Activated CD8-positive, alpha-beta memory T cell treated with anti-CD3 and anti-CD28 coated beads, Interleukin-2, amount 50 U/mL, for 1 hour (primary cell): ENCODE measurements around the gene MRPL16.

ENCODE experiments used
- DNase-seq: peaks from one replicate; pipeline ENCODE4 v3.0.0-alpha.2; 2020; ENCODE audit errors: extremely low read depth

The MRPL16 gene

GRCh38 chr11:59771605-59772004, 39.0 kb downstream of the MRPL16 start:
- no peak for DNase-seq

GRCh38 chr11:59770869-59771268, 39.7 kb downstream of the MRPL16 start:
- no peak for DNase-seq

GRCh38 chr11:59770319-59770718, 40.3 kb downstream of the MRPL16 start:
- DNase-seq: no peak

DNA sequence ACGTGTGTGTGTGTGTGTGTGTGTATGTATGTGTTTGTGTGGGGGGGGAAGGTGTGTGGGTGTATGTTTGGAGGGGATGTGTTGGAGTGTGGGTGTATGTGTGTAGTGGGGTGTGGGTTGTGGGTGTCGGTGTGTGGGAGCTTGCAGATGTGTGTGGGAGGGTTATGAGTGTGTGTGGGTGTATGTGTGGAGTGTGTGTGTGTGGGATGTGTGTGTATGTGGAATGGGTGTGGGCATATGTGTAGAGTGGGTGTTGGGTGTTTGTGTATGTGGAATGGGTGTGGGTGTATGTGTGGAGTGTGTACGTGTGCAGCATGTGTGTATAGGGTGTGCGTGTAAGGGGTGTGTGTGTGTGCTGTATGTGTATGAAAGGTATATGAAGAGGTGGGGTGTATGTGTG, 40.8 kb downstream of the MRPL16 start:
- DNase-seq: no peak

- no peak for DNase-seq
These were observed 41.5 kb downstream of the MRPL16 start for GRCh38 chr11:59769111-59769510.

DNA sequence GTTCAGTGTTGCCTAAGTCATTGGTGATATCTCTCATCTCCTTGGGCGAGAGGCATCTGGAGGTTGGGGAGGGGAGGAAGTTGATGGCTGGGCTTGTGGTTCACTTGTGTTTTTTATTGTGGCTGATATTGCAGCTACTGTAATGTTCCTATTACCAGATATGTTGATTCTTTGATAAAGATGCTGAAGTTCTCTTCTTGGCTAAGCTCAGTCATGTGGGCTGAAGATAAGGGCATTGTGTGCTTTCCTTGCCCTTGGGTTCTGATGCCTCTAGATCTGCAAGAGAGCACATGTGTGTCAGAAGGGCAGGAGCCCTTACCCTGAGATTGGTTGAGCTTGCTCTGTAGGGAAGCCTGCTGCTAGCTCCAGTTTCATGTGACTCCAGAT, 43.4 kb downstream of the MRPL16 start:
- DNase-seq: no peak

- DNase-seq: no peak
These were observed 43.9 kb downstream of the MRPL16 start for GRCh38 chr11:59766542-59767224.

DNA sequence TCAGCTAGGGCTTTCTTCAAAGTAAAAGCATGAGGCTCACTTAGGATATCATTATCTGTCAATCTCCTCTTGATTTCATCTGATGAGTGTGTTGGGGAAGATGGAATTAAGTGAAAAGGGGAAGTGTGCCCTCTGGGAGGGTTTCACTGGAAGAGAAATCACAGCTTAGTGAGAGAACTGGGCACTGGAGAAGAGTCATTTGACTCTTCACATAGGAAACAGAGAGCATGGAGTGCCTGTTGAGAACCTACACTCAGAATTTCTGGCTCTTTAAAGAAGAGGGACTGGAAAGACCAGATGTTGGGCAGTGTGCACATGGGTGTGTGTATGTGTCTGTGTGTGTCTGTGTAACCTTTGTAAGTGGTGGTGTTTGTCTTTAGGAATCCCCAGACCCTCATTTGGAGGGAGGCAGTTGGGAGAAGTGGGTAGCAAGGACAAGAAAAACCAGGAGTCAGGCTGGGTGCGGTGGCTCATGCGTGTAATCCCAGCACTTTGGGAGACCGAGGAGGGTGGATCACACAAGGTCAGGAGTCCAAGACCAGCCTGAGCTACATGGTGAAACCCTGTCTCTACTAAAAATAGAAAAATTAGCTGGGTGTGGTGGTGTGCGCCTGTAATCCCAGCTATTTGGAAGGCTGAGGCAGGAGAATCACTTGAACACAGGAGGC, 45.4 kb downstream of the MRPL16 start:
- no peak for DNase-seq

- DNase-seq: no peak
These were observed 48.6 kb downstream of the MRPL16 start for GRCh38 chr11:59761993-59762392.

DNA sequence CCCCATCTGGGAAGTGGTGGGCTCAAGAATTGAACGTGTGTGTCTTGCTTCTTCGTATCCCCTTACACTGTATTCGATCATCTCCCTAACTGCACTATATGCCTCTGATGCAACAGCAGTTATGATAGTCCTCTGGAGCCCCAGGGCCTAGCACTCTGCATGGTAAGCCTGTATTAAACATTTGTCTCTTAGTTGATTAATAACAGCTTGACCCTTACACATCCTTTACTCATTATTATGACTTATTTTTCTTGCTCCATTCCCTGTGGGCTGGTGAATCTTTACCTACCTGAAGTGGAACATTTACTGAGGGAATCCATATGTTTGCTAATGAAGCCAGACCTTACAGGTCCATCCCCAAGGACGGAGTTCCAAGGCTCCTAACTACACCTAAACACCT, 49.8 kb downstream of the MRPL16 start:
- no peak for DNase-seq

- DNase-seq: no peak
These were observed 50.7 kb downstream of the MRPL16 start for GRCh38 chr11:59759900-59760299.

GRCh38 chr11:59758401-59759037, 52.1 kb downstream of the MRPL16 start:
- no peak for DNase-seq

DNA sequence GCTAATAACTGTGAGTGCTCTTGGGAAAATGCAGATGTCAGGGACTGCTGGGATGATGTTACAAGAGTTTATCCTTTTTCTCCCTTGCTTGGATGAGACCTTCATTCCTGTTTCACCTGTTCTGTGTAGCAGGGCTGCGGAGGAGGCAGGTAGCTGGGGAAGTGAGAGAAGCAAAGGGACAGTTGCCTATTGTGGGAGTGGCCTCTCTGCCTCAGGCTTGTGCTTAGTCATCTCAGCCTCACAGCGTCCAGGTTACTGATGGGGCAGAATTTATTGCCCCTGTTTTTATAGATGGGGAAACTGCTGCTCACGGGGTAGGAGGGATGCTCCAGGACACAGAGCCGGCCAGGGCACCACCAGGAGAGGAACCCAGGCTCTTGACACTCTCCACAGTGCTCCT, 53.7 kb downstream of the MRPL16 start:
- no peak for DNase-seq

DNA sequence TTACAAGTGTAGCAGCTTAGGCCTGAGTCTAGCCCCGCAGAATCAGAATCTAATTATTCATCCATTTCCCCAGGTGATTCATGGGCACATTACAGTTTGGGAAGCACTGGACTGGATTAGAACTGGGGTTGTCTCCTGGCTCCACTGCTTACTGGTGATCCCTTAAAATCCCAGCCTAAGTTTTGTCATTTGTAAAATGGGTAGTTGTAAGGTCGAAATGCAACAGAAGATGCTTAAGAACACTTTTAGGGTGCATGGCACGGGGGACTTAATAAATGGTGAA, 54.1 kb downstream of the MRPL16 start:
- no peak for DNase-seq
